Lower leg skin (tissue), 4 donors: Measurements from ENCODE around the gene UQCRH. TPM values are rescaled to one million over a fixed set of nuclear protein-coding genes. Genes with fewer than 3 reads are reported as not detected.
"Not testable (repeated sequence)": the region's sequence is repeated elsewhere in the genome, so short reads cannot be mapped to it uniquely, and the experiment has no call there.

Experiments
- DNase-seq, 2 donors: peaks; one replicate each; pipeline ENCODE4 v3.0.0-alpha.2; 2019; ENCODE audit warnings: low spot score in 2 of 2
- H3K4me3 ChIP-seq: fragments of 200-600 bp; sonication (generic); 2 replicates; pipeline ENCODE4 v1.5.1; 2017; ENCODE audit warnings: mild to moderate bottlenecking, low read depth; ENCODE audit not compliant: poor library complexity, severe bottlenecking
- CTCF ChIP-seq, 3 donors: fragments of 450-650 bp; IDR thresholded peaks; one replicate each; pipeline ENCODE4 v1.5.1; 2016; ENCODE audit warnings: antibody characterized with exemption in 3 of 3, mild to moderate bottlenecking in 3 of 3, moderate library complexity in 2 of 3
- POLR2A ChIP-seq, 2 donors: fragments of 450-650 bp; IDR thresholded peaks; one replicate each; pipeline ENCODE4 v1.6.1; 2016 to 2017; ENCODE audit warnings: antibody characterized with exemption in 2 of 2, mild to moderate bottlenecking in 1 of 2, moderate library complexity in 1 of 2
- WGBS, 2 donors: methylation state at CpG; one replicate each; pipeline ENCODE4 v1.1.5; 2018; 5-methylcytosine and 5-hydroxymethylcytosine counted together
- intact Hi-C: fragments of 100-400 bp; cut with DNase I; formaldehyde crosslinking; loops from one replicate; pipeline ENCODE4 v1.15.0; 2023; ENCODE audit warnings: low total_unique reads
- total RNA-seq, 4 donors: library from RNA; depleted of rRNA; stranded (reverse); fragments of >200 nt; gene quantifications; one replicate each; pipeline ENCODE4 v1.1.0, GENCODE V29; 2016

UQCRH gene
- total RNA-seq, 4 donors from 2014 or later: 223 to 278 (median 237) TPM

DNA sequence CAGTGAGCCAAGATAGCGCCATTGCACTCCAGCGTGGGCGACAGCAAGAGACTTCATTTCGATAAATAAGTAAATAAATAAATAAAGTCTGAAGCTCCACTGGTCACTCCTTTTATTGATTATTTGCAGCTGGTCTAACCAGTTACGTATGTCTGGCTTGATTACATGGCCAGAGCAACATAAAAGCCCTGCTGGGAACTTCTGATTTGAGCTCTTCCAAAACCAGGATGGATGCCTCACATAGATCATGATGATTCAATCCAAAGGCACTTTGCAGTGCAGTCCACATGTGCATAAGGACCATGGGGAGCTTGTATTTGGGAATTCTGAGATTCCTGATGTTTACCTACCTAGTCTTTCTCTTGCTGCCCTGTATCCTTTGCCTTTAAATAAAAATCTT lies 61.1 kb downstream of the UQCRH start:
- TF ChIP-seq POLR2A (IDR thresholded peaks at IDR 0.05) (no peak), CTCF (IDR thresholded peaks at IDR 0.05) (no peak)
- intact Hi-C loops: no loop called here
- WGBS, 2 donors: 67 to 92% methylated on average over 5 of the region's 5 CpGs
- H3K4me3 ChIP-seq: no peak overlapping the region
- DNase-seq: no peak

DNA sequence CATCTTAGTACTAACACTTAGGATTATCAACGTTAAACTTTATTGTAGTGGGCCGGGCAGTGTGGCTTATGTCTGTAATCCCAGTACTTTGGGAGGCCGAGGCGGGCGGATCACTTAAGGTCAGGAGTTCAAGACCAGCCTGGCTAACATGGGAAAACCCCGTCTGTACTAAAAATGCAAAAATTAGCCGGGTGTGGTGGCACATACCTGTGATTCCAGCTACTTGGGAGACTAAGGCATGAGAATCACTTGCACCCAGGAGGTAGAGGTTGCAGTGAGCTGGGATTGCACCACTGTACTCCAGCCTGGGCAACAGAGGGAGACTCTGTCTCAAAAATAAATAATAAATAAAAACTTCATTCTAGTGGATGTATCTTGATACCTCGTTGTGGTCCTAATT lies 62.3 kb downstream of the UQCRH start:
- DNase-seq, intact Hi-C loops, H3K4me3 ChIP-seq: not testable (repeated sequence)
- WGBS, 2 donors: 93 to 96% methylated on average over 8 of the region's 8 CpGs

Other genes starting within 250 kb of the UQCRH start
- 10 to 100 TPM in 3 of 4 donors, 1 to 10 TPM in 1; 4.4 to 18.4 (median 11.7) TPM for gene PIK3R3, start 171.1 kb upstream of the UQCRH start, total RNA-seq
- gene TSPAN1, start 128.6 kb upstream of the UQCRH start, total RNA-seq: 10 to 100 TPM in 1 of 4 donors, 1 to 10 TPM in 3; 2.9 to 10.9 (median 5.9) TPM
- gene P3R3URF, start 127.2 kb upstream of the UQCRH start, total RNA-seq: not detected
- gene POMGNT1, start 105.3 kb upstream of the UQCRH start, total RNA-seq: 10 to 100 TPM; 26.4 to 46.7 (median 36.4) TPM
- gene LURAP1, start 100.4 kb upstream of the UQCRH start, total RNA-seq: 1 to 10 TPM; 2.4 to 5.1 (median 4.0) TPM
- gene RAD54L, start 55.9 kb upstream of the UQCRH start, total RNA-seq: under 1 TPM; 0.19 to 0.89 (median 0.47) TPM
- gene LRRC41, start 82 bp upstream of the UQCRH start, total RNA-seq: 10 to 100 TPM; 74.6 to 87.8 (median 82.3) TPM
- gene NSUN4, start 37.1 kb downstream of the UQCRH start, total RNA-seq: 10 to 100 TPM; 15.6 to 62.3 (median 22.9) TPM
- 10 to 100 TPM; 26.3 to 30.7 (median 28.4) TPM for gene FAAH, start 90.6 kb downstream of the UQCRH start, total RNA-seq
- under 1 TPM in 3 of 4 donors, not detected in 1; 0.12 to 0.51 (median 0.42) TPM for gene DMBX1, start 186.1 kb downstream of the UQCRH start, total RNA-seq
- gene KNCN, start 247.9 kb downstream of the UQCRH start, total RNA-seq: not detected